GM11168 (cell line): ENCODE measurements around the gene CDH4.

Experiments
- in situ Hi-C: fragments of 300-500 bp; cut with MboI; formaldehyde crosslinking; loops from one replicate; pipeline ENCODE4 v1.12.0; 2022; ENCODE audit warnings: low sequenced_read_pairs; ENCODE audit not compliant: unreplicated experiment

Gene CDH4

GRCh38 chr20:61917474-61918145 lies 665.5 kb downstream of the CDH4 start:
- in situ Hi-C loops, result no loop called here

- in situ Hi-C loops, result no loop called here
These were observed 666.5 kb downstream of the CDH4 start for GRCh38 chr20:61918548-61918947.

- in situ Hi-C loops, result no loop called here
These were observed 667.2 kb downstream of the CDH4 start for GRCh38 chr20:61919239-61919638.

- in situ Hi-C loops, result no loop called here
These were observed 667.8 kb downstream of the CDH4 start for GRCh38 chr20:61919675-61920365.

- in situ Hi-C loops, result no loop called here
These were observed 670.4 kb downstream of the CDH4 start for GRCh38 chr20:61922411-61922810.

GRCh38 chr20:61922936-61923335 lies 670.9 kb downstream of the CDH4 start:
- in situ Hi-C loops, result no loop called here

GRCh38 chr20:61923371-61924166 lies 671.5 kb downstream of the CDH4 start:
- in situ Hi-C loops, result no loop called here

- in situ Hi-C loops, result no loop called here
These were observed 672.3 kb downstream of the CDH4 start for GRCh38 chr20:61924211-61924857.

GRCh38 chr20:61924858-61925554 lies 672.9 kb downstream of the CDH4 start:
- in situ Hi-C loops, result no loop called here

- in situ Hi-C loops, result no loop called here
These were observed 673.6 kb downstream of the CDH4 start for GRCh38 chr20:61925555-61926252.

GRCh38 chr20:61926253-61926613 lies 674.2 kb downstream of the CDH4 start:
- in situ Hi-C loops, result no loop called here

GRCh38 chr20:61926796-61927192 lies 674.7 kb downstream of the CDH4 start:
- in situ Hi-C loops, result no loop called here

- in situ Hi-C loops, result no loop called here
These were observed 675.2 kb downstream of the CDH4 start for GRCh38 chr20:61927193-61927825.

GRCh38 chr20:61927826-61928541 lies 675.9 kb downstream of the CDH4 start:
- in situ Hi-C loops, result no loop called here

GRCh38 chr20:61929561-61929960 lies 677.5 kb downstream of the CDH4 start:
- in situ Hi-C loops, result no loop called here

GRCh38 chr20:61929971-61930666 lies 678.1 kb downstream of the CDH4 start:
- in situ Hi-C loops, result no loop called here

GRCh38 chr20:61930776-61931475 lies 678.9 kb downstream of the CDH4 start:
- in situ Hi-C loops, result no loop called here
